Measurements from ENCODE around the gene MLLT11. TPM values are rescaled to one million over a fixed set of nuclear protein-coding genes. Genes with fewer than 3 reads are reported as not detected.
A peak's percentile ranks its signal among the peaks of the same experiment; 100 is the strongest.

MLLT11 gene
- total RNA-seq, 1 donor from 2014 or later, result 37.0 TPM

- TF ChIP-seq EZH2 (IDR thresholded peaks at IDR 0.05) (no peak), CTCF (IDR thresholded peaks at IDR 0.05) (no peak), EZH2phosphoT487 (IDR thresholded peaks at IDR 0.05) (no peak)
- Mint-ChIP-seq H3K4me1 (peaks cover 30% of the 10 kb centered on the region), H3K36me3 (peaks cover 34% of the 10 kb centered on the region), H3K27me3 (ENCODE audit: insufficient read depth, low read depth) (peaks cover 7% of the 10 kb centered on the region), H3K9me3 (no peaks in the 10 kb centered on the region), H3K27ac (no peak overlapping the region), H3K4me3 (no peak overlapping the region)
- no peaks in the 10 kb centered on the region for H3K36me3 ChIP-seq
- no peak overlapping the region for H3K4me2 ChIP-seq
- H3K9ac ChIP-seq, result no peak overlapping the region
- peaks cover 77% of the 10 kb centered on the region for H3K79me2 ChIP-seq (ENCODE audit: low read depth)
- peaks cover 3% of the 10 kb centered on the region for H3K4me1 ChIP-seq
- no peaks in the 10 kb centered on the region for H3K27me3 ChIP-seq
- peaks cover 54% of the 10 kb centered on the region for H3F3A ChIP-seq (ENCODE audit: low read depth)
- peaks cover 10% of the 10 kb centered on the region for H4K20me1 ChIP-seq (ENCODE audit: low read depth)
- H2AFZ ChIP-seq (replicated peaks), result no peak overlapping the region
- no peak for DNase-seq (ENCODE audit: low spot score)
- peak overlapping the region; percentile 3 for H3K27ac ChIP-seq
- H3K4me3 ChIP-seq, result no peak overlapping the region
- no peaks in the 10 kb centered on the region for H3K9me3 ChIP-seq (ENCODE audit: low read depth)
Measured at GRCh38 chr1:151067185-151067584, 7.0 kb downstream of the MLLT11 start.

- Histone ChIP-seq H3K4me1 (no peaks in the 10 kb centered on the region), H3K27me3 (no peaks in the 10 kb centered on the region), H3K9ac (no peak overlapping the region), H3K9me3 (ENCODE audit: low read depth) (no peaks in the 10 kb centered on the region), H2AFZ (replicated peaks) (no peak overlapping the region), H3K4me2 (no peak overlapping the region), H3K27ac (no peak overlapping the region), H3K4me3 (no peak overlapping the region), H3F3A (ENCODE audit: low read depth) (peaks cover 53% of the 10 kb centered on the region), H3K79me2 (ENCODE audit: low read depth) (peaks cover 58% of the 10 kb centered on the region), H4K20me1 (ENCODE audit: low read depth) (peaks cover 10% of the 10 kb centered on the region), H3K36me3 (no peaks in the 10 kb centered on the region)
- peaks cover 7% of the 10 kb centered on the region for H3K27me3 Mint-ChIP-seq (ENCODE audit: insufficient read depth, low read depth)
- peaks cover 30% of the 10 kb centered on the region for H3K36me3 Mint-ChIP-seq
- peak overlapping the region; percentile 92 for H3K4me3 Mint-ChIP-seq
- no peak for TF ChIP-seq EZH2phosphoT487 (IDR thresholded peaks at IDR 0.05)
- no peak for TF ChIP-seq EZH2 (IDR thresholded peaks at IDR 0.05)
- no peak for TF ChIP-seq CTCF (IDR thresholded peaks at IDR 0.05)
- H3K27ac Mint-ChIP-seq, result peak overlapping the region; percentile 35
- peaks cover 23% of the 10 kb centered on the region for H3K4me1 Mint-ChIP-seq
- no peaks in the 10 kb centered on the region for H3K9me3 Mint-ChIP-seq
- DNase-seq (ENCODE audit: low spot score), result no peak
Measured at GRCh38 chr1:151069103-151069486, 8.9 kb downstream of the MLLT11 start.

- H3K4me1 Mint-ChIP-seq, result peaks cover 17% of the 10 kb centered on the region
- Histone ChIP-seq H3K4me2 (peak within 1 kb of the TSS; percentile 87), H3K9me3 (ENCODE audit: low read depth) (no peaks in the 10 kb centered on the region), H3F3A (ENCODE audit: low read depth) (peaks cover 49% of the 10 kb centered on the region), H3K4me1 (no peaks in the 10 kb centered on the region), H3K9ac (peak within 1 kb of the TSS; percentile 66), H3K27me3 (no peaks in the 10 kb centered on the region), H3K4me3 (peak within 1 kb of the TSS; percentile 82), H3K36me3 (no peaks in the 10 kb centered on the region), H3K27ac (peak within 1 kb of the TSS; percentile 98), H4K20me1 (ENCODE audit: low read depth) (no peaks in the 10 kb centered on the region), H2AFZ (replicated peaks) (peak within 1 kb of the TSS; percentile 90), H3K79me2 (ENCODE audit: low read depth) (peaks cover 42% of the 10 kb centered on the region)
- peaks cover 23% of the 10 kb centered on the region for H3K36me3 Mint-ChIP-seq
- peaks cover 10% of the 10 kb centered on the region for H3K27me3 Mint-ChIP-seq (ENCODE audit: insufficient read depth, low read depth)
- TF ChIP-seq EZH2 (IDR thresholded peaks at IDR 0.05) (peak; percentile 21), CTCF (IDR thresholded peaks at IDR 0.05) (peak; percentile 81), EZH2phosphoT487 (IDR thresholded peaks at IDR 0.05) (no peak)
- H3K27ac Mint-ChIP-seq, result peak within 1 kb of the TSS; percentile 99
- peak within 1 kb of the TSS; percentile 92 for H3K4me3 Mint-ChIP-seq
- no peaks in the 10 kb centered on the region for H3K9me3 Mint-ChIP-seq
- DNase-seq (ENCODE audit: low spot score), result peak; percentile 93
Measured at GRCh38 chr1:151070474-151071276, 10.5 kb downstream of the MLLT11 start, which contains the start of gene GABPB2. TSS of gene GABPB2 (plus strand) at chr1:151070761. CDS start at chr1:151088190, 17,429 bp downstream.
